Central memory CD8-positive, alpha-beta T cell (primary cell): ENCODE data around the gene CD300A.

Experiments used
- ATAC-seq: fragments of 150-1000 bp; cut with Tn5 transposase; replicated peaks from 2 replicates; pipeline ENCODE4 v1.10.0; 2022; ENCODE audit warnings: mild to moderate bottlenecking, moderate FRiP score, moderate number of reproducible peaks; ENCODE audit not compliant: poor library complexity, severe bottlenecking; ENCODE audit errors: extremely low read depth
- DNase-seq, 2 donors: peaks; one replicate each; pipeline ENCODE4 v3.0.0; 2021; ENCODE audit warnings: low spot score in 2 of 2
- H3K27ac Mint-ChIP-seq: one replicate; pipeline ENCODE4 v1.8.0; 2022; ENCODE audit warnings: low read depth, mild to moderate bottlenecking, moderate library complexity, mixed read lengths
- H3K27me3 Mint-ChIP-seq: one replicate; pipeline ENCODE4 v1.8.0; 2022; ENCODE audit warnings: mixed read lengths
- H3K36me3 Mint-ChIP-seq: one replicate; pipeline ENCODE4 v1.8.0; 2022; ENCODE audit warnings: mild to moderate bottlenecking, moderate library complexity, mixed read lengths; ENCODE audit not compliant: insufficient read depth
- H3K4me1 Mint-ChIP-seq: one replicate; pipeline ENCODE4 v1.8.0; 2022; ENCODE audit warnings: mixed read lengths
- H3K4me3 Mint-ChIP-seq: one replicate; pipeline ENCODE4 v1.8.0; 2022; ENCODE audit warnings: mild to moderate bottlenecking, moderate library complexity, mixed read lengths
- H3K9me3 Mint-ChIP-seq: one replicate; pipeline ENCODE4 v1.8.0; 2022; ENCODE audit warnings: mixed read lengths

The CD300A gene

GRCh38 chr17:74466111-74466827 lies at the start of gene CD300A:
CD300A (plus strand) TSS chr17:74466634; CDS start chr17:74466704, 70 bp downstream.
- Mint-ChIP-seq H3K36me3 (peaks cover 9% of the 10 kb centered on the region), H3K27ac (no peak within 1 kb of the TSS), H3K4me3 (no peak within 1 kb of the TSS), H3K9me3 (no peaks in the 10 kb centered on the region), H3K4me1 (peaks cover 35% of the 10 kb centered on the region), H3K27me3 (no peaks in the 10 kb centered on the region)
- ATAC-seq (no peak), DNase-seq (no peak)

- Mint-ChIP-seq H3K4me3 (no peak overlapping the region), H3K36me3 (no peaks in the 10 kb centered on the region), H3K4me1 (no peaks in the 10 kb centered on the region), H3K9me3 (no peaks in the 10 kb centered on the region), H3K27me3 (peaks cover 47% of the 10 kb centered on the region), H3K27ac (no peak overlapping the region)
- ATAC-seq (no peak), DNase-seq (no peak)
Observed at GRCh38 chr17:74417178-74418045, 49.0 kb upstream of the CD300A start.

- DNase-seq (no peak), ATAC-seq (no peak)
- Mint-ChIP-seq H3K36me3 (no peaks in the 10 kb centered on the region), H3K9me3 (no peaks in the 10 kb centered on the region), H3K27me3 (peaks cover 53% of the 10 kb centered on the region), H3K4me1 (no peaks in the 10 kb centered on the region), H3K4me3 (no peak overlapping the region), H3K27ac (no peak overlapping the region)
Observed at GRCh38 chr17:74419928-74420411, 46.5 kb upstream of the CD300A start.

GRCh38 chr17:74424117-74424516 lies 42.3 kb upstream of the CD300A start:
- Mint-ChIP-seq H3K4me1 (no peaks in the 10 kb centered on the region), H3K27me3 (peaks cover 55% of the 10 kb centered on the region), H3K27ac (no peak overlapping the region), H3K4me3 (no peak overlapping the region), H3K9me3 (no peaks in the 10 kb centered on the region), H3K36me3 (no peaks in the 10 kb centered on the region)
- no peak for DNase-seq
- no peak for ATAC-seq

DNA sequence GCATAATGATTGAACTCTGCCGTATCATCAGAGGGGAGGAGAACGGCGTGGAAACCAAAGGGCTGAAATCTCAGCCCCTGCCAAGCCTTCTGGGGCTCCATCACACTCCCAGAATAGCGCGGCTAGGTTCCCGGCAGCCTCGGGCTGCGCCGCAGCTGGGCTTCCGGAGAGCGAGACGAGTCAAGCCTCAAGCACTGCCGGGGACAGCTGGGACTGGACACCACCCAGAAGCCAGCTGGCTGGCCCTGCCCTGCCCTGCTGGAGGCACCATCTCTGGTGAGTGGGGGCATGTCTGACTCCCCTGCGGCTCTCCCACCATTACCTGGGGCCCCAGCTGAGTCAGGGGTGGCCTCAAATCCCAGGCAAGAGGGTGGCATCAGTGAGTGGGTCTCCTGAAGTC lies 41.8 kb upstream of the CD300A start:
- DNase-seq, result no peak
- H3K36me3 Mint-ChIP-seq, result no peaks in the 10 kb centered on the region
- H3K27ac Mint-ChIP-seq, result no peak overlapping the region
- H3K4me3 Mint-ChIP-seq, result no peak overlapping the region
- peaks cover 54% of the 10 kb centered on the region for H3K27me3 Mint-ChIP-seq
- H3K9me3 Mint-ChIP-seq, result no peaks in the 10 kb centered on the region
- no peaks in the 10 kb centered on the region for H3K4me1 Mint-ChIP-seq
- ATAC-seq, result no peak

GRCh38 chr17:74426551-74427047 lies 39.8 kb upstream of the CD300A start:
- H3K4me1 Mint-ChIP-seq, result no peaks in the 10 kb centered on the region
- no peak for DNase-seq
- peaks cover 2% of the 10 kb centered on the region for H3K36me3 Mint-ChIP-seq
- H3K27me3 Mint-ChIP-seq, result peaks cover 65% of the 10 kb centered on the region
- no peak overlapping the region for H3K4me3 Mint-ChIP-seq
- H3K27ac Mint-ChIP-seq, result no peak overlapping the region
- ATAC-seq, result no peak
- H3K9me3 Mint-ChIP-seq, result no peaks in the 10 kb centered on the region

- H3K9me3 Mint-ChIP-seq, result no peaks in the 10 kb centered on the region
- no peaks in the 10 kb centered on the region for H3K4me1 Mint-ChIP-seq
- peaks cover 2% of the 10 kb centered on the region for H3K36me3 Mint-ChIP-seq
- H3K27me3 Mint-ChIP-seq, result peaks cover 62% of the 10 kb centered on the region
- ATAC-seq (no peak), DNase-seq (no peak)
- no peak overlapping the region for H3K4me3 Mint-ChIP-seq
- H3K27ac Mint-ChIP-seq, result no peak overlapping the region
Observed at GRCh38 chr17:74427048-74427762, 39.2 kb upstream of the CD300A start.

DNA sequence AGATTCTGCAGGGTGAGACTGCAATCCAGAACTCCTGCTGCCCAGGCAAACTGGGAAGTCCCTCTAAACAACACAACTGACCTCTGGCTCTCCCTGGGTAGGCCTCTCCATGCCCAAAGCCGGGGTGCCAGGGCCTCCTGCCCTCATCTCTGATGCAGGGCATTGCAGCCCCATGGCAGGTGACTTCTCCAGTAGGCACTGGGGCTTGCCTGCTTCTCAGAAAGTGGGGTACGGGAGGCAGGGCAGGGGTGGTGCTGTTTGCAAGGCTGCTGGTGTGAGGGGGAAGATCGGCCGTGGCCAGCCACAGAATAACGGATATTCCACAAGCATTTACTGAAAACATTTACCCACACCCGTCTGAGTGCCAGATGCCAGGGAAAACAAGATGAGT lies 38.7 kb upstream of the CD300A start:
- Mint-ChIP-seq H3K4me1 (no peaks in the 10 kb centered on the region), H3K27ac (no peak overlapping the region), H3K36me3 (peaks cover 2% of the 10 kb centered on the region), H3K27me3 (peaks cover 58% of the 10 kb centered on the region), H3K9me3 (no peaks in the 10 kb centered on the region), H3K4me3 (no peak overlapping the region)
- ATAC-seq, result no peak
- DNase-seq, result no peak

DNA sequence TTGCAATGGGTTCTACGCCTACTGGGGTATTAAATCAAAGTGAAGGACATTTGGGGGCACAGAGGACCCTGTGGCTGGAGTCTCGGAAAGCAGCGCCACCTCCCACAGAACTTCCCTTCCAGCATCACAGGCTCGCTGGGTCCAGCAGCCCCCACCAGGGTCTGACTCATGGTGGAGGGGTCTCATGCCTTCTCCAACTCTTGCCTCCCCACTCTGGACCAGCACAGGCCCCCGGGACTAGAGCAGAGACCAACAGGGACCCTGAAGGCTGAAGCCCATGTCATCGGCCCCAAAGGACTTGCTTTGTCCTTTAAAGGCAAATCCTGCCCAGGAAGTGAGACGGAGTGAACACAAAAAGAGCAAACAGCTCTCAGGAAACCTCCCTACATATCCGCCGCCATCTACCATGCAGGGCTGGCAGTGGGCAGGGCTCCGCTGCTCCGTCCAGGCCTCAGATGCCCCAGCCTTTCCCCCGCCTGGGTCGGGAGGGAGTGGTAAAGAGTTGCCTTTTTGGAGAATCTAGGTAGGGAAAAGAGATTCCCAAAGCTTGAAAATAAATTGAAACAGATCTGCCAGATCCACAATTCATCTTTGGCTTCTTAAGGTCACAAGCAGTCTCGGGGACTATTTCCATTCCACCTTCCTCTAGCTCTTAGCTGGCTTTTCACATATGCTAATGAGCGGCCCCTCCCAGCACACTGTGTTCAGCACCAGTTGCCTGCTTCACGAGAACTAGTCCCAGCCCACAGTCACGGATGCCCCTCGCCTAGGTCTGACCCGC lies 36.6 kb upstream of the CD300A start:
- H3K9me3 Mint-ChIP-seq, result no peaks in the 10 kb centered on the region
- no peaks in the 10 kb centered on the region for H3K4me1 Mint-ChIP-seq
- H3K4me3 Mint-ChIP-seq, result peak overlapping the region; percentile 71
- peaks cover 4% of the 10 kb centered on the region for H3K36me3 Mint-ChIP-seq
- H3K27me3 Mint-ChIP-seq, result peaks cover 66% of the 10 kb centered on the region
- ATAC-seq (no peak), DNase-seq (no peak)
- H3K27ac Mint-ChIP-seq, result no peak overlapping the region

DNA sequence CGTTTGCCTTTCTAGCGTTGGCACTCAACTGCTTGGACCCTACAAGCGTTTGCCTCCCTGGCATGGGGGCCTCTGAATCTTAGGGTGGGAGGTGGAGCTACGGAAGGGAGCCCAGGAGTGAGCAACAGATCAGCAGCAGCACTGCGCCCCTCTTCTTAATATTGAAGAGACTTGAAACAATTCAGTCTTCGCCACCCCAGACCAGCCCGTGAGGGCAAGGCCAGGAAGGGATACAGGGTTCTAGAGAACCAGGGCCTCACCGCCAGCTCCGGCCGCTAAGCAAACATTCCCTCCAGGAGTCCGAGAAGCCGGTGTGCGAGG lies 36.1 kb upstream of the CD300A start:
- ATAC-seq (no peak), DNase-seq (no peak)
- Mint-ChIP-seq H3K4me1 (no peaks in the 10 kb centered on the region), H3K4me3 (peak overlapping the region; percentile 71), H3K27ac (no peak overlapping the region), H3K9me3 (no peaks in the 10 kb centered on the region), H3K36me3 (peaks cover 4% of the 10 kb centered on the region), H3K27me3 (peaks cover 64% of the 10 kb centered on the region)

DNA sequence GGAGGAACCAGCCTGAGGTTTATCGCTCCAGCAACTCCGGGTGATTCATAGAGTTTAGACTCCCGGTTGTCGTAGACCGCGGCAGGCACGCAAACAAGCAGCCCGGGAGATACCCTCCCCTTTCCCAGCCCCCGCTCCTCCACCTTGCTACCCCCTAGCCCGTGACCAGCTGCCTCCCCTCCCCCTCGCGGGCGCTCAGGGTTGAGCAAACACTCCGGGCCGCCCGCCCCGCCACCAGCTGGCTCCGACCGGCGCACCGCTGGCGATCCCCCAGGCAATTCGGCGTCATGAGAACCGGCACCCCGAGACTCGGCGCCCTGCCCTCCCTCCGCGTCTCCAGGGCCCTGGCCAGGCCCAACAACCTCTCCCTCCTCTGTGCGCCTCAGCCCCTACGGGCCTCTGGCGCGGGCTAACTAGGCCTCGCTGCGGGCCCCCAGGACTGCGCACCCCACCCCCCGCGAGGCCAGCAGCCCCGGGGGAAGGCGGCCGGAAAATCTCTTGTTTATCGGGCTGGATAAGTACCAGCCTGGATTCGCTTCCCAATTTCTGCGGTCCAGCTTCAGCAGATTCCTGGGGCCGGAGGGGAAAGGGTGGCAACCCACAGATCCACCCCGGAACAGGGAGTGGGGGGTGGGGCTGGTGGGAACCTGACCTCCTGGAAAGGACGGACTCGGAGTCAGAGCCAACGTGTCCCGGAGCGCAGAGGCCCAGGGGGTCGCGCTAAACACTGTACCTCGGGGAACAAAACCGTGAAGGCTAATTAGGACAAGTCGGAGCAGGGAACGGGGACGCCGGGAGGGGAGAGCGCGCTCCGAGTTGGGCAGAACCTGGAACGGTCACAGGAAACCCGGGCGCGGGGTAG lies 35.5 kb upstream of the CD300A start:
- Mint-ChIP-seq H3K27ac (no peak overlapping the region), H3K4me1 (no peaks in the 10 kb centered on the region), H3K9me3 (no peaks in the 10 kb centered on the region), H3K27me3 (peaks cover 64% of the 10 kb centered on the region), H3K4me3 (peak overlapping the region; percentile 71), H3K36me3 (peaks cover 4% of the 10 kb centered on the region)
- ATAC-seq (peak; percentile 50), DNase-seq (no peak)
